Ammon's horn (tissue), 1 donor: ENCODE measurements around the gene WDR11.
"Not testable (repeated sequence)": the region's sequence is repeated elsewhere in the genome, so short reads cannot be mapped to it uniquely, and the experiment has no call there.

Experiments used
- DNase-seq: peaks from one replicate; pipeline ENCODE4 v3.0.0-alpha.2; 2016; ENCODE audit warnings: low spot score

Gene WDR11

GRCh38 chr10:120861178-120861855 lies 10.2 kb downstream of the WDR11 start:
- DNase-seq, result no peak

- no peak for DNase-seq
These were observed 22.6 kb downstream of the WDR11 start for GRCh38 chr10:120873741-120874140.

GRCh38 chr10:120883071-120883470 lies 31.9 kb downstream of the WDR11 start:
- DNase-seq, result no peak

- no peak for DNase-seq
These were observed 36.3 kb downstream of the WDR11 start for GRCh38 chr10:120887482-120887881.

DNA sequence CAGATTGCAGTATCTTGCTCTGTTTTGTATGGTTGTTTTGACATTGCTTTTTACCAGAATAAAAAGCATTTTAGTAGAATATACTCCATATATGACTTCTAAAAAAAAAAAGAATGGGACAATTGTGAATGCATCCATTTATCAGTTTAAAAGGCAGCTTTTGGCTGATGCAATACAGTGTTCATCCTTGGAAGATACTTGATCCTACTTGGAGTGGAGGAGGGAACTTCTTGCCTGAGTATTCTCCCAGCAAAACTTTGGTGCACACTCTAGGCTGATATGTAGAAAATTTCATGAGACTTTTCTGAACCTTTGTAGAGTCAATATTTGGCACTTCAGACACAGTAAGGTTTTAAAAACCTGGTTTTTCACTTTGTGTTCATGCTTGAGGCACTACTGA lies 40.2 kb downstream of the WDR11 start:
- no peak for DNase-seq

GRCh38 chr10:120894556-120894955 lies 43.4 kb downstream of the WDR11 start:
- no peak for DNase-seq

DNA sequence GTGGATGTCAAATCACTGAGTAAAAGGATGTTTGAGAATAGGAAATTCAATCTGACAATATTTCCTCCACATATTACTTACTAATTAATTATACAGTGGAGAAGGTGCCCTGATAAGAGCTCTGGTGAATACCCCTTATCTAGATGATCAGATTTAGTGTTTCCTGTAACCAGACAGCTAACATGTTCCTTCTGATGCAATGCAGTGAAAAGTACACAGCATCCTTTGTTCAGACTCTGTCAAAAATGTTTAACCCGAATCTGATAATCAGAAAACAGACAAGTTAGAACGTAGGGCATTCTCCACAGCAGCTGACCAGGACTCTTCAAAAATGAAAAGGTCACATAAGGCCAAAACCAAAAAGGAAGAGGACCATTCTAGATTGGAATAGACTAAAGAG lies 46.2 kb downstream of the WDR11 start:
- no peak for DNase-seq

DNA sequence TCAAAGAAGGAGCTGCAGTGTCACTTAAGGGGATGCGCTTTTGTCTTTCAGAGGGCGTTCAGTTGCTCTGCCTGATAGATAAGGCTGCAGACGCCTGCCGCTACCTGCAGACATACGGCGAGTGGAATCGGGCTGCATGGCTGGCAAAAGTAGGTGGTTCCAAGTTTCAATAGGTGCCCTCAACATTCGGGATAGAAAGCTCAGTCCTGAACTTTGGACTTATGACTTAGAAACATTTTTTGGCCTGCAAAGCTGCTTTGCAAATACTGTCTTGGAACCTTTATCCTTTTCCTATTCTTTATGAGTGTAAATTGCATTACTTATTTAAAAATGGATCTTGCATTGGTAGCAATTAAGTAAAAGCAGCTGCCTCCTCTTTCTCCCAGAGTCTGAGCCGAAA lies 54.1 kb downstream of the WDR11 start:
- no peak for DNase-seq

DNA sequence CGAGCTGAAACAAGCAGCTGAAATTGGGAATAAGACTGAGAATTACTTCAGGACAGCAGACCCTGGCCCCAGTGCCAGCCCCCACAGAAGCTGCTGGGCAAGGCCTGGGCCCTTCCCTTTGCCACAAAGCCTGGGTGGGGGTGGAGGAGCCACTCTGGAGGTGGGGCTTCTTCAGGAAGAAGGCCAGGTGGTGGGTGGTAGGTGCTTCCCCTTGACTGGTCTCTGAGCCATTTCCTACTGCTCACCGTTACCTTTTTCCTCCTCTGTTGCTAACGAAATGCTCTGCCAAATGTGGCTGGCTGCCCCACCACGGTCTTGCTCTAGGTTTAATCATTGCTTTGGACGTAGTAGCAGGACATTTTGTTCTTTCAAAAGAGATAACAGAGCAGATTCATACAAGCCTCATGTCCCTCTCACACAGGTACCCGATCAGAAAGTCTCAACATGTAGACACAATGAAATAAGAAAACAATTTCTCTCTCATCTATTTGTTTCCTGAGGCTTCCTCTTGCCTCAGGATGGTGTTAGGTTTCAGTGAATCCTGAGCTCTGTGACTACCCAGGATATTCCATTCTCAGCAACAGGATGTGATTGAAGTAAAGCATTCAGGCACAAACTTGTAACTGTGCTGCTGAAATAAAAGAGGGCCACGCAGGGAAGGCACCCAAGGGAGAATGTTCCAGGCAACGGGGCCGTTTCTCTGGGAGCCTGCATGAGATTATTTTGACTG lies 66.5 kb downstream of the WDR11 start:
- DNase-seq, result no peak

- DNase-seq, result not testable (repeated sequence)
These were observed 72.7 kb downstream of the WDR11 start for GRCh38 chr10:120923886-120924285.

- DNase-seq, result no peak
These were observed 75.4 kb downstream of the WDR11 start for GRCh38 chr10:120926611-120927010.

DNA sequence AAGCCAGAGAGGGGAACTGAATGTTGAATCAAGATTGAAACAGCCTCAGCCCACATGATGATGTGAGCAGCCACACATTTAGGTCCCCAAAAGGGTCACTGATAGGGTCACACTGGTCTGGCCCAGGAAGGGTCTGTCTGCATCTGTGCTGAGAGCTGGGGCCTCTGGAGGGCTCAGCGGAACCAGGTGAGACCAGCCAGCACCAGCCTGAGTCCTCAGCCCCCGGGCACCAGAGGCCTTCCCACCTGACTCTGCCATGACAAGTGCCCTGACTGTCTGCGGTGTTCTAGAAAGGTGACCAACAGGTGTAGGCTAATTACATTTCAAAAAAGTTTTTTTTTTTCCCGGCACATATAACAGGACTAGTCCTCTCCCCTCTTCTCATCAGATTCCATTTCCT lies 76.2 kb downstream of the WDR11 start:
- no peak for DNase-seq

DNA sequence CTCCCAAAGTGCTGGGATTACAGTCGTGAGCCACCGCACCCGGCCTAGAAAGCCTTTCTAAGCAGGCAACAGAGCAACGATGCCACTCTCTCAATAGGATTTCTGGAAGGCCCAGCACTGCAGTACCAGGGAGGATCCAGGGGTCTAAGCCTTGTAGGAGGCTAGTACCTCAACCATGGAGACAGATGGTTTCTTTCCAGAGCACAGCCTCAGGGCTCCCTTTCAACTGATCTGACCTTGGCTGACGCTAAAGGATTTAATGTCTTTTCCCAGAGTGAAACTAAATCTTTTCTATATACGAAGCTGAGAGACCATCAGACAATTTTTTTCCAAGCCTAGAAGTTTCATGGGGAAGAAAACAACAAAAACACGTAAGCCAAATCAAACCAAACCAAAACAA lies 78.0 kb downstream of the WDR11 start:
- DNase-seq, result no peak

GRCh38 chr10:120931423-120931822 lies 80.3 kb downstream of the WDR11 start:
- DNase-seq, result no peak

DNA sequence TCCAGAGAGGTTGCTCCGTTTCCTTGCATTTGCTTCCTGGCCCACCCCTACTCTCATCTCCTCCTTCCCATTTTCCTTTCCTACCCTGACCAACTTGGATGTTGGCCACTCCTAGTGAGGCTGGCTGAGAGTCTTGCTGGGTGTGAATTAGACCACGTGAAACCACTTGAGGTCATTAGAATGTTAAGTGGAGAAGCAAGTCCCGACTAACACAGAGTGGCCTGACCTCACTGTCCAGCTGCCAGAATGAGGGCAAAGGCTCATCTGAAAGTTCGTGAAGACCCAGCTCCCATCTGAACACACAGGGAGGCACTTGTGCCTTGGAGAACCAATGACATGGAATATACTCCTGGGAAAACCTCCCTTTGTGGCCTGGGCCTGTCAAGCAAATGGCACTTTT lies 80.8 kb downstream of the WDR11 start:
- no peak for DNase-seq

GRCh38 chr10:120938822-120939221 lies 87.7 kb downstream of the WDR11 start:
- no peak for DNase-seq

- no peak for DNase-seq
These were observed 89.2 kb downstream of the WDR11 start for GRCh38 chr10:120940299-120940900.

DNA sequence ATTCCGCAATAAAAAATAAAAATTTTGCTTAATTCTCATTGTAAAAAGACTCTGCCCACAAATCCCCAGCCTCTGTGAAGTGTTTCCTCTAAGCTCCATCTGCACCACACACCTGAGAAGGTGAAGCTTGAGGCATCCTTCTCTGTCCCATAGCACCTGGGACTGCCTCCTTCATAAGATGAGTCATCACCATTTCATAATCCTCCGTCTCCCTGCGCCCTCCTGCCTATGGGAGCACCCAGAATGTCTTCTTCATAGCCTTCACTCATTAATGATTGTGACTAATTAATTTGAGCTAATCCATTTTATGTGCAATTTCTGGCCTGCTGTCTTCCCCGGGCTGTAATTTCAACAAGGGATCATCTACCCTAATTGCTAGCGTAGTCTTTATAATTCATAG lies 90.3 kb downstream of the WDR11 start:
- no peak for DNase-seq

GRCh38 chr10:120942806-120943413 lies 91.7 kb downstream of the WDR11 start:
- peak; percentile 94 for DNase-seq

DNA sequence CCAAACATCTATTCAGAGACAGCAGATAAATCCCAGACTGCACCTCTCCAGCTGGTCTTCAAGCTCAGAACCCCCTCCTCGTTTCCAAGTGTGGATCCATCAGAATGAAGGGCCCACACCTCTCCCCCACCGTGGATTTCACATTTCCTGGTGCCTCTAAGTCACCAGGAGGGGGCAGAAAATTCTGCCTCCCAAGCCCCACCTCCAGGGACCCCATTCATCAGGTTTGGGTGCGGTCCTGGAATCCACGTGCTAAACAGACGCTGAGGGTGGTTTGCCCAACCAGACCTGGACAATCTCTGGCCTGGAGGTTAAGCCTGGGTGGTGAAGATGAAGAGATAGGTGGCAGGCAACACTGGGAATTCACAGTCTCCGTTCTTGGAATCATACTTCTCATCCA lies 92.4 kb downstream of the WDR11 start:
- DNase-seq, result no peak

GRCh38 chr10:120944586-120945125 lies 93.5 kb downstream of the WDR11 start:
- DNase-seq, result no peak

DNA sequence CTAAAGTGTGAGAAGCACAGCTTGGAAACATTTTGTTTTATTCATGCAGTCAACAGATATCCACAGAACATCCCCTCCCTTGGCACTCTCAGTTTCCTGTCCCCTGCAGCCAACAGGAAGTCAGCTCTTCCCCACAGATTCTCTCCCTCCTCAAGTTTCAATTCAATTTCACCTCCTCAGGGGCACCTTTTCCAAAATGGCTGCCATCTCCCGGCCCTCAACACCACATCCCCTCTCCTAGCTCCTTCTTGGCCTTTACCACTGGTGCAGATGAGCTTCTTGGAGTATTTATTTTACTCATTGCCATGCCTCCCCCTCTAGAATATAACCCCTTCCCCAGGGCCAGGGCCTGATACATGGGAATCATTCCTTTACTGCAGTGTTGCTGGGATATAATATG lies 94.0 kb downstream of the WDR11 start:
- no peak for DNase-seq
